NOMO-1 (cell line): ENCODE measurements around the gene CCDC154.
"Not testable (repeated sequence)": the region's sequence is repeated elsewhere in the genome, so short reads cannot be mapped to it uniquely, and the experiment has no call there.

Source experiments
- DNase-seq, 2 experiments: peaks; one replicate each; lab custom pipeline; 2025; ENCODE audit not compliant: unreplicated experiment in 2 of 2; lab: John Stamatoyannopoulos, UW

CCDC154 gene, protein sequence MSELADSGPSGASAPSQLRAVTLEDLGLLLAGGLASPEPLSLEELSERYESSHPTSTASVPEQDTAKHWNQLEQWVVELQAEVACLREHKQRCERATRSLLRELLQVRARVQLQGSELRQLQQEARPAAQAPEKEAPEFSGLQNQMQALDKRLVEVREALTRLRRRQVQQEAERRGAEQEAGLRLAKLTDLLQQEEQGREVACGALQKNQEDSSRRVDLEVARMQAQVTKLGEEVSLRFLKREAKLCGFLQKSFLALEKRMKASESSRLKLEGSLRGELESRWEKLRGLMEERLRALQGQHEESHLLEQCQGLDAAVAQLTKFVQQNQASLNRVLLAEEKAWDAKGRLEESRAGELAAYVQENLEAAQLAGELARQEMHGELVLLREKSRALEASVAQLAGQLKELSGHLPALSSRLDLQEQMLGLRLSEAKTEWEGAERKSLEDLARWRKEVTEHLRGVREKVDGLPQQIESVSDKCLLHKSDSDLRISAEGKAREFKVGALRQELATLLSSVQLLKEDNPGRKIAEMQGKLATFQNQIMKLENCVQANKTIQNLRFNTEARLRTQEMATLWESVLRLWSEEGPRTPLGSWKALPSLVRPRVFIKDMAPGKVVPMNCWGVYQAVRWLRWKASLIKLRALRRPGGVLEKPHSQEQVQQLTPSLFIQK

GRCh38 chr16:1443980-1444729 lies at the start of gene CCDC154:
Gene CCDC154, minus strand, starts transcription at chr16:1444556. Its CDS starts 234 bp downstream, at chr16:1444322.
- DNase-seq: no peak

GRCh38 chr16:1493746-1494094 lies 49.4 kb upstream of the CCDC154 start:
- DNase-seq: no peak

DNA sequence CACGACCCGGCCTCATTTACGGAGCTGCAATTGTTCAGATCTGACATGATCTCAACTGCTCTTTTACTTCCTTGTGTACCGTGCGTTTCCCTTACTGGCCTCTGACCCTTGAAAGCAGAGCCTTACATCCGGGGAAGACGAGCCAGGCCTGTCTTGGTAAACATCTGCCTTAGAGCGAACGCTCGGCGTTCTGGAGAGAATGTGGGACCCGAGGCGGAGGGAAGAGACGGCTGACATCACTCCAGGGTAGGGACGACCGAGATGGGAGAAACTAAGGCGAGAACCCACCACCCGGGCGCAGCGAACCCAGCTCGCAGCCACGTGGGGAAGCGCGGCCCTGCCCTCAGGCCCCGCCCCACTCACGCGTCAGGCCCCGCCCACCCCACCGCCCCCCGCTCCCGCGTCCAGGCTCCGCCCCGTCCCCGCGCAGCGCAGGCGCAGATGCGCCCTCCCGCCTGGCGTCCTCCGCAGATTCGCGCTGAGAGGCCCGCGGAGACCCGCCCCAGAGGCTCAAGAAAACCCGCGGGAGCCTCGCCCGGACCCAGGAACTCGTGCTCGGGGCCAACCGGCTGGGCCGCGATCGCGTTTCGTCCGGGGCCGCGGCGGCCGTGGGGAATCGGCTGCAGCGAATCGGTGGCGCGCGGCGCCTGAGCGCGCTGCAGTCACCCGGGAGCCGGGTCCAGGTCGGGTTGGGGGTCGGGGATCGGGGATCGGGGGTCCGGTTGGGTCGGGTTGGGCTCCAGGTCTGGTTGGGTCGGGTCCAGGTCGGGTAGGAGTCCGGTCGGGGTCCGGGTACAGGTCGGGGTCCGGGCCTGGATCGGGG lies 48.8 kb upstream of the CCDC154 start, which contains the start of gene TELO2:
TELO2 (plus strand) TSS at position 438 of the 823 bp plus-strand sequence. CDS start 922 bp downstream, outside the sequence.
- DNase-seq: peak; percentile 72 to 85

GRCh38 chr16:1492082-1492922 lies 47.9 kb upstream of the CCDC154 start:
- DNase-seq: no peak

DNA sequence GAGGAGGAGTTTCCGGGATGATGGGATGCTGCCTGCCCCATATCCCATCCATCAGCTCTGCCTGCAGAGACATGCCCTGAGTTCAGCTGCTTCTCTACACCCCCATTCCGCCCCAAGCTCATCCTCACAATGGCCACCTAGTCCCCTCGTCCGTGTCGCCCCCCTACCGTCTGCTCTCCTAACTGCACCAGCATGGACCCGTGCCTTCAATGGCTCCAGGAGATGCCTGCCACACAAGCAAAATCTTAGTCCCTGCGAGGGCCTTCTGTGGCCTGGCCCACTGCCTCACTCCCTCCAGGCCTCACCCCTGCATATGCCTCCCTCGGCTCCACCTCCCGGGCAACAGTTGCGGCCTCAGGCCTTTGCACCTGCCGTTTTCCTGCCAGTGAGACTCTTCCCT lies 47.0 kb upstream of the CCDC154 start:
- no peak for DNase-seq

DNA sequence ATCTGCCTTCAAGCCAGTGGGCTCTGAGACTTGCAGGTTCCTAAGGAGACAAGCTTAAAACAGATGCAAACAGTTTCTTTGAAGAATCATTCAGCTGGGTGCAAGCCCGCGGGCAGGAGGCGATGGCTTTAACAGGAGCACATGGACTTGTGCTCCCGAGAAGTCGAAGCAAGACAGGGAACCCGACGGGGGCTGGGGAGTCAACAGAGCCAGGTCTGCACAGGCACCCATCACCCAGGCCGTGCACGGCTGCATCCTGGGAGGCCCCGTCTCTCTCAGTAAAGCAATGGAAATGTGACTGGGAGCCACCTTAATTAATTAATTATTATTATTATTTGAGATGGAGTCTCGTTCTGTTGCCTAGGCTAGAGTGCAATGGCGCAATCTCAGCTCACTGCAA lies 44.7 kb upstream of the CCDC154 start:
- no peak for DNase-seq

DNA sequence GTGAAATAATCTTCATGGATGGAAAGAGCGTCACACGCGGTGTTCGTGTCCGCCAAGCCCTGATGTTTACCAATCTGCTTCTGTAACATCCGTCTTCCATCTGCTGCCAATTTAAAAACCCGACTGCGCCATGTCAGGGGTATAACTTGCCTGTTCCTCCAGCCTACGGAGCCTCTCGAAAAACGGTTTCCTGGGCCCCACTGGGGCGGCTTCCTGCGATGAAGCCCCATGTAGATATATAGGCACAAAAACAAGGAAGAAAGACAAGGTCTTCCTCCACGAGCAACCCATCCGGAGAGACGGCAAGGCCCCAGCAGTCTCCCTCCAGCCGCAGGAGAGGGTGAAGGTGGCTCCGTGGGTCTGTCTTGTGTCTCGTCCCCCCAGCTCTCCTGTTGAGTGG lies 44.3 kb upstream of the CCDC154 start, which contains the start of gene PTX4:
PTX4 (minus strand) TSS at position 326 of the 400 bp plus-strand sequence; CDS start at position 291, 35 bp downstream.
- no peak for DNase-seq

GRCh38 chr16:1488054-1488601 lies 43.8 kb upstream of the CCDC154 start:
- DNase-seq: no peak

- no peak for DNase-seq
Observed at GRCh38 chr16:1487395-1488053, 43.2 kb upstream of the CCDC154 start.

DNA sequence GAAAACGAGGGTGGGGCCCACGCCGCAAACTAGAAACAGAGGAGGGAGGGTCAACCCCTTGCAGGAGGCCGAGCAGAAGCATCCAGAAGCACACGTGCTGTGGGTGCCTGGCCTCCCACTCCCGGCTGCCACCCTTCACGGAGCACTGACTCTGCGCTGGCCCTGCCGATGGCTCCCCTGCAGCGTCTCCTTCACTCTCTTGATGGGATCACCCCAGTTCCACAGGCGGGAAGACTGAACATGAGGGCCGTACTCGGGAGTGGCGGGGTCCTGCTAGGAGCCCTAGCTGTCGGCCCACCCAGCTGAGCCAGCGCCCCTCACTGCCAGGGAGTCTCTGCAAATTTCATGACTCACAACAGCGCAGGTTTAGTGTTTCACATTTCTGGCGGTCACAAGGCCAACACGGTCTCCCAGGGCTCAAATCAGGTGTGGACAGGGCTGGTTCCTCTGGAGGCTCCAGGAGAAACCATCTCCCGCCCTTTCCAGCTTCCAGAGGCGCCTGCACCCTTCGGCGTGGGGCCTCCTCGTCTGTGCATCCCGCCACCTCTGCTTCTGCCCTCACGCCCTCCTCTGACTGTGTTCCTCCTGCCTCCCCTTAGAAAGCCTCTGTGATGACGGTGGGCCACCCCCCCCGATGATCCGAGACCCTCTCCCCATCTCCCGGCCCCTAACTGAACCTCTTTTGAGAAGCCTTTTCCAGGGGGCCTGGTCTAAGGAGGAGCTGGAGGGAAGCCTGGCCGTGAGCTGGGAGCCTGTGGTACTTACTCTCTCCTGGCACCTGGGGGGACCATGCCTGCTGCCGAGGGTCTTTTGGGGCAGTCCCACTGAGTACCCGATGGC lies 42.4 kb upstream of the CCDC154 start:
- DNase-seq: no peak

DNA sequence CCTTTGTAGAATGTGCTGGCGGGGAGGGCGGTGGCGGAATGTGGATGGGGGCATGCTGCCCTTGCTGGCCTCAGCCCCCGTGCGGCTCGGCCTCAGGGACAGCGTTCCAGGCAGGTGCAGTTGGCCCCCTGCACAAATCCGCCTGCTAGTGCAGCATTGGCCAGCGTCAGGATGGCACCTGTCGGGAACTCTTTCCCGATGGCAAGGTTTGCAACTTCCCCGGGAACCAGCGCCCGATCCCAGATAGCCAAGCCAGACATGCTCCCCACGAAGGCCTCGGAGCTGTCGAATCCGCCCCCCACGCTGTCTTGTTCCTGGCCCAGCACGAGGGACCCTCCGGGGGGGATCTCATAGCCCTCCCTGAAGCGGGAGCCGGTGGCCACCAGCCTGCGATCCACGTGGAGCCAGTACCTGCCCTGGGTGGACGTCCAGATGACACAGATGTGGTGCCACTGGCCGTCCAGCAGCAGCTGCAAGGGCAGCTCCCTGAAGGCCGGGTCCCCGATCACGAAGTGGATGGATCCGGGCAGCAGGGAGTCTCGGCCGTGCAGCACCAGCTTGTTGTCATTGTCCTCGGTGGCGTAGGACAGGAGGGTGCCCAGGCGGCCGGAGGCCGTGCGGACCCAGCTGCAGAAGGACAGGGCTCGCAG lies 41.6 kb upstream of the CCDC154 start:
- no peak for DNase-seq

DNA sequence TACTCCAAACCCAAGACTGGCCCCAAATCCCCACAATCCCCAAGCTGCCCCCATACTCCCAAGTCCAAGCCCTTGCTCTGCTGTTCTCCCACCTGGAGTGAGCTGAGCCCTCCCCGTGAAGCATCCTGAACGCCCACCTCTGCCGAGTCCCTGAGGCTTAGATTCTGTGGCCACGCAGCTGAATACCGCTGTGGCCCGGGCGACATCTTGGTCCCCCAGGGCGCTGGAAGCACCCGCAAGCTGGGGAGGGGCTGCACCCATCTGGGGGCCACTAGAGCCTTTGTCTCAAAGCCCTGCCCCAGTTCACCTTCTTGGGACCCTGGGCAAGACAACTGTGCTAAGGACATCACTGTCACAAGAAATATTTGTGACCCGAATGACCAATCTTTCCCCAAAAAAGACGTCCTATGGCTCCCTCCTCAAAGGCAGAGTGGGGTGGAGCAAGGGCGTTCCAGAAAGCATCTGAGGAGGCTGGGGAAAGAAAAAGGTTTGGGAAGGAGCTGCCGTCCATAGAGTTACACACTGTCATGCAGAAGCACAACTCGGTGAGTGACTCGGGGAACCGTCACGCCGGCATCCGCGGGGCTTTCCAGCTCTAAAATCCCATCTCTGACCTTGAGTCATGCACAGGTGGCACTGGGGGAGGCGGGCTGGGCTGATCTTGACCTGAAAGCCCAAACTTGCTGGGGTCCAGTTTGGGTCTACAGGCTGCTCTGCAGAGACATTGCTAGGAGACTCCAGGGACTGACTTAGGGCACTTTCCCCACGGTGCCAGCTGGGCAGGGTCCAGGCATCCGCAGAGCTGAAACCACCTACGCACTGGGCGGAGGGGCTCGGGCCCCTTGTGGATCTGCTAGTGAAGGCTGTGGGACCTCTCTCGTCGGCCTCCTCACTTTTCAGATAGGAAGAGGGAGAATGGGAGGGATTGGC lies 37.8 kb upstream of the CCDC154 start:
- DNase-seq: no peak

- not testable (repeated sequence) for DNase-seq
Observed at GRCh38 chr16:1478937-1479336, 34.6 kb upstream of the CCDC154 start.

DNA sequence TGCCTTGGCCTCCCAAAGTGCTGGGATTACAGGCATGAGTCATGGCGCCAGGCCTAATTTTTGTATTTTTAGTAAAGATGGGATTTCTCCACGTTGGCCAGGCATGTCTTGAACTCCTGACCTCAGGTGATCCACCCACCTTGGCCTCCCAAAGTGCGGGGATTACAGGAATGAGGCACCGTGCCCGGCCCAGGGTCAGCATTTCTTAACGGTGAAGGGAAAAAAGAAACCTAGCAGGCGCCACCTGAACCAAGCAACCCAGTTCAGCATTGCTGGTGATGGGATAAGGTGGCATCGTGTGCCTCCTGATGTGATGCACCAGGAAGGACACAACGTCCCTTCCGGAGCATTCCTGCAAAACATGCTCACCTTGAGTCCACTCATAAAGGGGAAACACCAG lies 32.7 kb upstream of the CCDC154 start:
- no peak for DNase-seq

GRCh38 chr16:1475552-1476114 lies 31.3 kb upstream of the CCDC154 start:
- no peak for DNase-seq
